ENCODE results near the gene CTPS2.

DNA sequence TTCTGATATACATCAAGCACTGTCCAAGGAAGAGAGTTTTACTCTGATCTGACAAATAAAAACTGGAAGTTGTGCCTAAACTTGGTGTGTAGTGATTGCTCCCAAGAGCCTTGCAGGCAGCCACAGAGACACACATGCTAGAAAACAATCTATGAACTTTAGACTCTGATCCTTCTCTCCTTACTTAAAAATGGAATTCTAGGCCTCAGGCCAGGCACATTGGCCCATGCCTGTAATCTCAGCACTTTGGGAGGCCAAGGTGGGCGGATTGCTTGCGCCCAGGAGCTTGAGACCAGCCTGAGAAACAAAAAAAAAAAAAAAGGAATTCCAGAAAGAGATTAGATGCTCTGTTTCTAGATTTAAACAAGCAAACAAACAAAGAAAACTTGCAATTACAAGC is 108.1 kb downstream of the CTPS2 start:
- TF ChIP-seq, protein P1, sequence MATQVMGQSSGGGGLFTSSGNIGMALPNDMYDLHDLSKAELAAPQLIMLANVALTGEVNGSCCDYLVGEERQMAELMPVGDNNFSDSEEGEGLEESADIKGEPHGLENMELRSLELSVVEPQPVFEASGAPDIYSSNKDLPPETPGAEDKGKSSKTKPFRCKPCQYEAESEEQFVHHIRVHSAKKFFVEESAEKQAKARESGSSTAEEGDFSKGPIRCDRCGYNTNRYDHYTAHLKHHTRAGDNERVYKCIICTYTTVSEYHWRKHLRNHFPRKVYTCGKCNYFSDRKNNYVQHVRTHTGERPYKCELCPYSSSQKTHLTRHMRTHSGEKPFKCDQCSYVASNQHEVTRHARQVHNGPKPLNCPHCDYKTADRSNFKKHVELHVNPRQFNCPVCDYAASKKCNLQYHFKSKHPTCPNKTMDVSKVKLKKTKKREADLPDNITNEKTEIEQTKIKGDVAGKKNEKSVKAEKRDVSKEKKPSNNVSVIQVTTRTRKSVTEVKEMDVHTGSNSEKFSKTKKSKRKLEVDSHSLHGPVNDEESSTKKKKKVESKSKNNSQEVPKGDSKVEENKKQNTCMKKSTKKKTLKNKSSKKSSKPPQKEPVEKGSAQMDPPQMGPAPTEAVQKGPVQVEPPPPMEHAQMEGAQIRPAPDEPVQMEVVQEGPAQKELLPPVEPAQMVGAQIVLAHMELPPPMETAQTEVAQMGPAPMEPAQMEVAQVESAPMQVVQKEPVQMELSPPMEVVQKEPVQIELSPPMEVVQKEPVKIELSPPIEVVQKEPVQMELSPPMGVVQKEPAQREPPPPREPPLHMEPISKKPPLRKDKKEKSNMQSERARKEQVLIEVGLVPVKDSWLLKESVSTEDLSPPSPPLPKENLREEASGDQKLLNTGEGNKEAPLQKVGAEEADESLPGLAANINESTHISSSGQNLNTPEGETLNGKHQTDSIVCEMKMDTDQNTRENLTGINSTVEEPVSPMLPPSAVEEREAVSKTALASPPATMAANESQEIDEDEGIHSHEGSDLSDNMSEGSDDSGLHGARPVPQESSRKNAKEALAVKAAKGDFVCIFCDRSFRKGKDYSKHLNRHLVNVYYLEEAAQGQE (IDR thresholded peaks at IDR 0.05; ENCODE audit: insufficient read depth in 1 of 2, low read depth in 2 of 2, low read length in 2 of 2): no peak
- TF ChIP-seq POLR2AphosphoS5 (IDR thresholded peaks at IDR 0.05; ENCODE audit: low read depth, low read length): no peak

All from PFSK-1 (cell line).